Measurements from ENCODE around the gene JPT2.
A peak's percentile ranks its signal among the peaks of the same experiment; 100 is the strongest.

Gene JPT2

DNA sequence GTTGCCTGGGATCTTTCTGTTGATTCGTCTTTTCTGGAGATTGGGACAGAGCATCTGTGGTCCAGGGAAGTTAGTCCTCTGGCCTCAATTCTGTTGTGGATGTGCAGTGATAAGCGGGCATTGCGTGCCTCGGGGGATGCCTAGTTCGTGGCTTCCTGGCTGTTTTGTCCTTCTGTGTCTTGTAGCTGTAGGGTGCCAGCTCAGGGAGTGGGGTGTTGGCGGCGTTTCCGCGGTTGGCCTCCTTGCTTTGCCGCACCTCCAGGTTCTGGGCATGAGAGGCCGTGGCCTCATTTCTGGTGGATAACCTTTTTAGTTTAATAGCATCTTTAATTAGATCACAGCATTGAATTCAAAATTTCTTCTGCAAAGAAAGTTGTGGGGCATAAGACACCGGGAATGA is 1.4 kb upstream of the JPT2 start:
- Histone ChIP-seq H3K4me1 (ENCODE audit: insufficient read depth, low read length) (peaks cover 31% of the 10 kb centered on the region), H3K27ac (ENCODE audit: low read length) (no peak overlapping the region), H3K79me2 (ENCODE audit: insufficient read depth, low read length) (peaks cover 36% of the 10 kb centered on the region), H3K9ac (ENCODE audit: low read depth, low read length) (no peak overlapping the region), H4K20me1 (ENCODE audit: insufficient read depth, low read length) (peaks cover 26% of the 10 kb centered on the region), H3K4me2 (ENCODE audit: insufficient read depth, low read length) (no peak overlapping the region), H2AFZ (ENCODE audit: low read depth, low read length) (no peak overlapping the region), H3K9me3 (ENCODE audit: insufficient read depth, low read length, severe bottlenecking) (no peaks in the 10 kb centered on the region), H3K27me3 (ENCODE audit: insufficient read depth, low read length, poor library complexity) (no peaks in the 10 kb centered on the region), H3K4me3 (ENCODE audit: low read depth in 1 of 2, low read length in 2 of 2) (no peak overlapping the region), H3K36me3 (ENCODE audit: insufficient read depth, low read length) (peaks cover 63% of the 10 kb centered on the region)
- no peak for TF ChIP-seq EZH2 (IDR thresholded peaks at IDR 0.05; ENCODE audit: borderline replicate concordance, low read depth, low read length, severe bottlenecking)
- TF ChIP-seq, protein P1, sequence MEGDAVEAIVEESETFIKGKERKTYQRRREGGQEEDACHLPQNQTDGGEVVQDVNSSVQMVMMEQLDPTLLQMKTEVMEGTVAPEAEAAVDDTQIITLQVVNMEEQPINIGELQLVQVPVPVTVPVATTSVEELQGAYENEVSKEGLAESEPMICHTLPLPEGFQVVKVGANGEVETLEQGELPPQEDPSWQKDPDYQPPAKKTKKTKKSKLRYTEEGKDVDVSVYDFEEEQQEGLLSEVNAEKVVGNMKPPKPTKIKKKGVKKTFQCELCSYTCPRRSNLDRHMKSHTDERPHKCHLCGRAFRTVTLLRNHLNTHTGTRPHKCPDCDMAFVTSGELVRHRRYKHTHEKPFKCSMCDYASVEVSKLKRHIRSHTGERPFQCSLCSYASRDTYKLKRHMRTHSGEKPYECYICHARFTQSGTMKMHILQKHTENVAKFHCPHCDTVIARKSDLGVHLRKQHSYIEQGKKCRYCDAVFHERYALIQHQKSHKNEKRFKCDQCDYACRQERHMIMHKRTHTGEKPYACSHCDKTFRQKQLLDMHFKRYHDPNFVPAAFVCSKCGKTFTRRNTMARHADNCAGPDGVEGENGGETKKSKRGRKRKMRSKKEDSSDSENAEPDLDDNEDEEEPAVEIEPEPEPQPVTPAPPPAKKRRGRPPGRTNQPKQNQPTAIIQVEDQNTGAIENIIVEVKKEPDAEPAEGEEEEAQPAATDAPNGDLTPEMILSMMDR (IDR thresholded peaks at IDR 0.05; ENCODE audit: borderline replicate concordance, extremely low read depth, low read length, poor library complexity, severe bottlenecking) = no peak
- DNase-seq (no peak), ATAC-seq (ENCODE audit: insufficient read depth, low read depth) (no peak)

- H3K27me3 ChIP-seq (ENCODE audit: insufficient read depth, low read length, poor library complexity) = no peaks in the 10 kb centered on the region
- H3K36me3 ChIP-seq (ENCODE audit: insufficient read depth, low read length) = peaks cover 56% of the 10 kb centered on the region
- H3K4me1 ChIP-seq (ENCODE audit: insufficient read depth, low read length) = peaks cover 31% of the 10 kb centered on the region
- H3K27ac ChIP-seq (ENCODE audit: low read length) = peak overlapping the region; percentile 68
- no peak for TF ChIP-seq EZH2 (IDR thresholded peaks at IDR 0.05; ENCODE audit: borderline replicate concordance, low read depth, low read length, severe bottlenecking)
- TF ChIP-seq, protein P1 (IDR thresholded peaks at IDR 0.05; ENCODE audit: borderline replicate concordance, extremely low read depth, low read length, poor library complexity, severe bottlenecking) = no peak
- no peak overlapping the region for H2AFZ ChIP-seq (ENCODE audit: low read depth, low read length)
- ATAC-seq (ENCODE audit: insufficient read depth, low read depth) (no peak), DNase-seq (no peak)
- peaks cover 30% of the 10 kb centered on the region for H4K20me1 ChIP-seq (ENCODE audit: insufficient read depth, low read length)
- H3K4me3 ChIP-seq (ENCODE audit: low read depth in 1 of 2, low read length in 2 of 2) = peak overlapping the region; percentile 13 to 73; a peak in 2 of 4 replicates
- peak overlapping the region; percentile 79 for H3K4me2 ChIP-seq (ENCODE audit: insufficient read depth, low read length)
- H3K9ac ChIP-seq (ENCODE audit: low read depth, low read length) = peak overlapping the region; percentile 79
- H3K79me2 ChIP-seq (ENCODE audit: insufficient read depth, low read length) = peaks cover 42% of the 10 kb centered on the region
- H3K9me3 ChIP-seq (ENCODE audit: insufficient read depth, low read length, severe bottlenecking) = no peaks in the 10 kb centered on the region
Observed at GRCh38 chr16:1677339-1677738, 740 bp upstream of the JPT2 start.

DNA sequence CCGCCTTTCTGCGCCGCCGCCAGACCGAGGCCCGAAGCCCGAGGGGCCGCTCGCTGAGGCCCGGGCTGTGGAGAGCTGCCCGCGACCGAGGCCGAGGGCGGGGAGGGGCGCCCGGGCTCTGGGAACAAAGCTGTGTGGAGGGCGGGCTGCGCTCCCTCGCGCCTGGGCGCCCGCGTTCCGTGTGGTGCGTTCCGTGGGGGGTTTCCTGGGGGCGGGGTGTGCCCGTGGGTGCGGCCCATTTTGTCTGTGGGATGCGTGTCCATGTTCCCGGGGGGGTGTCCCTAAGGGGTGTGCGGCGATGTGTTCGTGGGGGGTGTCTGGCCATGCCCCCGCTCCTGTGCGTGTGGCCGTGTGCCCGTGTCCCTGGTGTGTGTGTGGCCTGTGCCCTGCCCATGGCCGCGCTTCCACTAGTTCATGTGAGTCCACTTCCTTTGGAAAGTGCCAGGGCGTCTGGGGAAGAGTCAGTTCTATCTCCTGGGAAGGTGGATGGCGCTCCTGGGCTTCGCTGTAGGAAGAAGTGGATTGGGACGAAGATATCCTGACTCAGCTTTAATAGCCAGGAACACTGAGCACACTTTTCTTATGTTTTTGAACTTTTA is 520 bp downstream of the JPT2 start:
- Histone ChIP-seq H4K20me1 (ENCODE audit: insufficient read depth, low read length) (peaks cover 35% of the 10 kb centered on the region), H3K36me3 (ENCODE audit: insufficient read depth, low read length) (peaks cover 47% of the 10 kb centered on the region), H2AFZ (ENCODE audit: low read depth, low read length) (peak overlapping the region; percentile 66), H3K79me2 (ENCODE audit: insufficient read depth, low read length) (peaks cover 54% of the 10 kb centered on the region), H3K27me3 (ENCODE audit: insufficient read depth, low read length, poor library complexity) (no peaks in the 10 kb centered on the region), H3K27ac (ENCODE audit: low read length) (peak overlapping the region; percentile 75), H3K9me3 (ENCODE audit: insufficient read depth, low read length, severe bottlenecking) (no peaks in the 10 kb centered on the region), H3K4me1 (ENCODE audit: insufficient read depth, low read length) (peaks cover 31% of the 10 kb centered on the region), H3K4me2 (ENCODE audit: insufficient read depth, low read length) (peak overlapping the region; percentile 79), H3K4me3 (ENCODE audit: low read depth in 1 of 2, low read length in 2 of 2) (peak overlapping the region; percentile 54 to 73), H3K9ac (ENCODE audit: low read depth, low read length) (peak overlapping the region; percentile 79)
- DNase-seq (peak; percentile 52), ATAC-seq (ENCODE audit: insufficient read depth, low read depth) (peak; percentile 23)
- TF ChIP-seq, protein P1 (IDR thresholded peaks at IDR 0.05; ENCODE audit: borderline replicate concordance, extremely low read depth, low read length, poor library complexity, severe bottlenecking) = no peak
- TF ChIP-seq EZH2 (IDR thresholded peaks at IDR 0.05; ENCODE audit: borderline replicate concordance, low read depth, low read length, severe bottlenecking) = no peak

Measured in DND-41 (cell line).